ENCODE results near the gene ANKRD2.
"Not testable (repeated sequence)": the region's sequence is repeated elsewhere in the genome, so short reads cannot be mapped to it uniquely, and the experiment has no call there.

ANKRD2 gene

DNA sequence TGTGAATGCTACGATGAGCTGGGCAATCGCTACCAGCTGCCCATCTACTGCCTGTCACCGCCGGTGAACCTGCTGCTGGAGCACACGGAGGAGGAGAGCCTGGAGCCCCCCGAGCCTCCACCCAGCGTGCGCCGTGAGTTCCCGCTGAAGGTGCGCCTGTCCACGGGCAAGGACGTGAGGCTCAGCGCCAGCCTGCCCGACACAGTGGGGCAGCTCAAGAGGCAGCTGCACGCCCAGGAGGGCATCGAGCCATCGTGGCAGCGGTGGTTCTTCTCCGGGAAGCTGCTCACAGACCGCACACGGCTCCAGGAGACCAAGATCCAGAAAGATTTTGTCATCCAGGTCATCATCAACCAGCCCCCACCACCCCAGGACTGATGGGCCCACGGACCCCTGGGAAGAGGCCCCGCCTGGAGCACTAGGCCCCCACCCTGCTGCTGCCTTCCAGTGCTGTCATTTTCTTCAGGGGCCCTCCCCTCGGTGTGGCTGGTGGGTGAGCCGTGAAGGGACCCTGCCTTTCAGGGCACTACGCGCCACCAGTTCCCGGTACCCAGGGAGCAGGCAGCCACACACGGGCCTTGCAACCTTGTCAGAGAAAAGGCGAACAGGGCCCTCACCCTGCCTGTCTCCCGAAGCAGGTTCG is 2.3 kb upstream of the ANKRD2 start:
- DNase-seq = peak in 2 of 10 donors; percentile 73
- intact Hi-C loops (cut with DNase I) = loop anchor here (5.0 kb wide), 2 partner anchors 42 to 167 kb away; partner anchors contain the start of gene ZFYVE27

DNA sequence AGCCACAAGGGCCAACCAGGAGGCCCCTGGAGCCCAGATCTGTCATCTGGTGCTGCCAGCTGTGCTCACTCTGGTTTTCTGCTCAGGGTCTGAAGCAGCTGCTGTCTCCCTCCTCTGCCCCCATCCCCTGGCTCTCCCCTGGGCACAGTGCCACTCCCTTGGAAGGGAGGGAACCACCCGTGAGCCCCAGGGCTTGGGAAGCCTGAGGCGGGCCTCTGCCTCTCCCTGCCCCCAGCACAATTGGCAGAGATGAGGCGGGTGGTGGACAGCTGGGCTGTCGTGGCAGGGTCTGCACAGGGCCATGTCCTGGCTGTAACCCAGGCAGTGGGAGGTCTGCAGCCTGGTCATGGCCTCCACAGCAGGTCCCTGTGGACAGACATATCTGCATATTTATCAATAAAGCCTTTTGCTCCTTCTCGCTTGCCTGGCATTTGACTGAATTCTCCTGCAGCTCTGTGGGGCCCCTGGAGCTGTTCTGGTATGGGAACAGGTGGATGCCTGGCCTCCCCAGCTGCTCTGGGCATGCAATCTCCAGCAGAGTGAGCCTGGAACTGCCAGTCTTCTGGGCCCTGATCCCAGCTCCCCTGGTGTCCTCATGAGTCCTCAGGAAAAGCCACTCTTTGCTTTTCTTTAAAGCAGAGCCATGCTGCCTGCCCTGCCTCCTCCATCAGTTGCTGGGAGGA is 1.6 kb upstream of the ANKRD2 start:
- intact Hi-C loops (cut with DNase I) = loop anchor here (5.0 kb wide), 2 partner anchors 41 to 166 kb away; partner anchors contain the start of gene ZFYVE27

DNA sequence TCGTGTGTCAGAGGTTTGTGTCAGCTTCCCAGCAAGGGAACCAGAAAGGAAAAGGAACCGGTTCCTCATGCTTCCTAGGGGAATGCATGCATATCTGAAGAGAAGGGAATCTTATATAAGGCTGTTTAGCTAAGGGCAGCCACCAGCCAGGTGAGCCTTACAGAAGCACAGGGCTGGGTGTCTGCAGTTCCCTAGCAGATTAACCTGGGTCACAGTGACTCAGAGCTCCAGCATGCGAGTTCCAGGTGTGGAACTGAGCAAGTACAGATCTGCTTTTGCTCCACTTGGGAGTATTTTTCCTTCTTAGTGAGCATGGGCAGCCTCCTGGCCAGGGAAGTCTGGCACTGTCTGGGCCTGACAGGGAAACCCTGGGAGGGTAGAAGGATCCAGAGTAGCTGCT is 957 bp upstream of the ANKRD2 start:
- peak in 1 of 10 donors; percentile 66 for DNase-seq
- intact Hi-C loops (cut with DNase I) = loop anchor here (5.0 kb wide), 2 partner anchors 41 to 166 kb away; partner anchors contain the start of gene ZFYVE27

More for the DNA sequence above, 1.6 kb upstream of the ANKRD2 start:
- DNase-seq = peak in 8 of 10 donors; percentile 35 to 91 (median 60)

DNA sequence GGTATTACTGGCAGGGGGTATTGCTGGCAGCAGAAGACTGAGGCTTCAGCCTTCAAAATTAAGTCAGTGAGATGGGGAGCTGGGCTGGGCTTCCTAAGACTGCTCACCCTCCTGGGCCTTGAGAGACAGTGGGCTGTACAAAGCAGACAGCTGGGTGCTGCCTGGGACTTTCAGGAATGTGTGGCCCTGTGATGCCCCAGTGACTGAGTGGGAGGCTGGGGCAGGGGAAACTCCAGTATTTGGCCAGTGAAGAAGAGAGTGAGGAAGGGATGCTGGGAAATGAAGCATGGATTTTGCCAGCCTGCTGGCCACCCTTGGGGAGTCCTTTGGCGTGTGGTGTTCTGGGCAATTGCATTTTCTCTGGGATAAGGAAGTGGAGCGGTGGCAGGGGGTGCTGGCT is 442 bp downstream of the ANKRD2 start:
- intact Hi-C loops (cut with DNase I) = loop anchor here (5.0 kb wide), 2 partner anchors 39 to 164 kb away; partner anchors contain the start of gene ZFYVE27

DNA sequence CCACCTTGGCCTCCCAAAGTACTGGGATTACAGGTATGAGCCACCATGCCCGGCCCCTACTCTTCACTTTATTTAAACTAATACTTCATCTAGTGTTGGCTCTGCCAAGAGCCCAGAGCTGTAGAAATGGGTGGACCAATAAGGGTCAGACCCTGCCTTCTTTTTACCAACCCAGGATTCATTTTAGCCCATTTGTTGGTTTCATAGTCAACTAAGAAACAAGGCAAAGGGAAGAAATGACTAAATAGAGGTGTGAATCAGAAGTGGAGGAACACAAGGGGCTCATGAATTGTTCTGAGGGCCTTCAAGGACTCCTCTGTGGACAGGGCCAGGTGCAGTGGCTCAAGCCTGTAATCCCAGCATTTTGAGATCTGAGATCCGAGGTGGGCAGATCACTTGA is 1.1 kb downstream of the ANKRD2 start:
- intact Hi-C loops (cut with DNase I) = loop anchor here (5.0 kb wide), 2 partner anchors 39 to 164 kb away; partner anchors contain the start of gene ZFYVE27
- peak in 2 of 10 donors; percentile 12 to 14 for DNase-seq

More for the DNA sequence above, 442 bp downstream of the ANKRD2 start:
- DNase-seq = peak in 2 of 10 donors; percentile 25 to 62

DNA sequence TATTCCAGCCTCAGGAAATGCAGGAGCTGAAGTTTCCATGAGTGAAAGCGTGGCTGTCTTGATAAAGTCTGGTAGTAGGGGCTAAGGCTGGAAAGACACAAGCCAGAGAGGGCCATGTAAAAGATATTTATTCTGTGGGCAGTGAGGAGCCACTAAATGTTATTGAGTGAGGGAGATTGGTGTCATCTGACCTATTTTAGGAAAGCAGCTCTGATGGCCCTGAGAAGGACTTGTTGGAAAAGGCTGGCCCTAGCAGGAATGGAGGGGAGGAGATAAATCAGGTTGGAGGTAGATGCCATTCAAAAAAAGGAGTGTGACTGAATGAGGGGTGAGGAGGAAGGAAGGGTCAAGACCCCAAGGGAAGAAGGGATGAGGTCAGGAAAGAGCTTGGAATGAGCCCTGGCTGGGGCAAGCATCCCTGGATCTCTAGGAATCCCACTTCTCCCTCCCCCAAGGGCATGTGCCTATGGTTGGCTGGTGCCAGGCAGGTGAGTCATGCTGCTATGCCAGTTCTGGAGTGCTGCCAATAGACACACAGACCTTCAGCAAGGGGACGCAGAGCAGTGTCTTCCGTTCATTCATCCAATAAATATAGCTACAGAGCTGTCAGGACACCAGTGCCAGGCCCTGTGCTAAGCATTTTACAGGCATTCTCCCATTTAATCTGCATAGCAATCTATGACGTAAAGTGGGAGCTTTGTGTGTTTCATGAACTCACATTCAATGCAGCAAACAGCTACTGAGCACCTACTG is 2.0 kb downstream of the ANKRD2 start:
- intact Hi-C loops (cut with DNase I) = loop anchor here (5.0 kb wide), 2 partner anchors 38 to 163 kb away; partner anchors contain the start of gene ZFYVE27
- peak in 2 of 10 donors; percentile 36 to 75 for DNase-seq

DNA sequence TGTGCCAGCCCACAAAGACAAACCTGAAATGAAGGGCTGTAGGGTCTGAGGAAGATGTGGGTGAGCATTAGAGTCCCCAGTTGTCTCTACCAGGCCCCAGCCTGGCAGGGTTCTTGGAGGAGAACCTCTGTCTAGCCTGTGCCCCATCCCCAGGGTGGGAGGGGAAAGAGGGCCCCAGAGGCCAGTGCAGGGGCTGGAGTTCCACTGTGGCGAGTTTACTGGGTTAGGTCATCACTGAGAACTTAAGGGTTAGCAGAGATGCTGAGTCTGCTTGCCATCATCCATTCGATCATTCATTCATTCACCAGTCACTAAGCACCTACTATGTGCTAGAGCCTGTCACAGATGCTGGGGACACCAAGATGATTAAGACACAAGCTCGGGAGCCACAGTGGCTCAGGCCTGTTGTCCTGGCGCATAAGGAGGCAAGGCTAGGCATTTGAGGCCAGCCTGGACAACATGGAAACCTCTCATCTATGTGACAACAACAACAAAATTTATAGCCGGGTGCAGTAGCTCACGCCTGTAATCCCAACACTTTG is 2.6 kb downstream of the ANKRD2 start:
- peak in 2 of 10 donors; percentile 36 to 46 for DNase-seq
- intact Hi-C loops (cut with DNase I) = no loop called here

DNA sequence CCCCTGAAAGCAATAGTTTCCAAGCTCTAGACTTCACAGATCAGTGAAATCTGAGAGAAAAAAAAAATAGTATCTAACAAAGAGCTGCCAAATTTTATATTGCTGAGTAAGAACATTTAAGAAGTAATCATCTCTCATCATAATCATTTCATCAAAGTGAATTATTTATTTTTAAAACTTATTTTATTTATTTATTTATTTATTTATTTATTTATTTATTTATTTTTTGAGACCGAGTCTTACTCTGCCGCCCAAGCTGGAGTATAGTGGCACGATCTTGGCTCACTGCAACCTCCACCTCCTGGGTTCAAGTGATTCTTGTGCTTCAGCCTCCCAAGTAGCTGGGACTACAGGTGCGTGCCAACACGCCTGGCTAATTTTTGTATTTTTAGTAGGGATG is 3.9 kb downstream of the ANKRD2 start:
- intact Hi-C loops (cut with DNase I) = not testable (repeated sequence)
- peak in 1 of 10 donors; percentile 22 for DNase-seq

DNA sequence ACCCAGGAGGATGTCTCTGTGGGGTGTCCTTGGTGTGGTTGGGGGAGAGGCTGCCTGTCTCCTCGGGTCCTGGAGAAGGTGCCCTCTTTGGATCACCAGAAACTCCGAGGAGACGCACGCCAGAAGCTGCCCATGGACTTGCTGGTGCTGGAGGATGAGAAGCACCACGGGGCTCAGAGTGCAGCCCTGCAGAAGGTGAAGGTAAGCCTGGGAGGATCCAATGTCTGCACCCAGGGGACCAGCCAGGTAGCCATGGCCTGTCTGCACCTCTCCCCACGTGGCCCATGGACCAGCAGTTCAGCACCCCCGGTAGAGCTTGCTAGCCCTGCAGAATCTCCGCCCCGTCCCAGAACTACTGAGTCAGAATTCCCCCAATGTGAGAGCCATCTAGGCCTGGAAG is 5.1 kb downstream of the ANKRD2 start:
- intact Hi-C loops (cut with DNase I) = no loop called here

DNA sequence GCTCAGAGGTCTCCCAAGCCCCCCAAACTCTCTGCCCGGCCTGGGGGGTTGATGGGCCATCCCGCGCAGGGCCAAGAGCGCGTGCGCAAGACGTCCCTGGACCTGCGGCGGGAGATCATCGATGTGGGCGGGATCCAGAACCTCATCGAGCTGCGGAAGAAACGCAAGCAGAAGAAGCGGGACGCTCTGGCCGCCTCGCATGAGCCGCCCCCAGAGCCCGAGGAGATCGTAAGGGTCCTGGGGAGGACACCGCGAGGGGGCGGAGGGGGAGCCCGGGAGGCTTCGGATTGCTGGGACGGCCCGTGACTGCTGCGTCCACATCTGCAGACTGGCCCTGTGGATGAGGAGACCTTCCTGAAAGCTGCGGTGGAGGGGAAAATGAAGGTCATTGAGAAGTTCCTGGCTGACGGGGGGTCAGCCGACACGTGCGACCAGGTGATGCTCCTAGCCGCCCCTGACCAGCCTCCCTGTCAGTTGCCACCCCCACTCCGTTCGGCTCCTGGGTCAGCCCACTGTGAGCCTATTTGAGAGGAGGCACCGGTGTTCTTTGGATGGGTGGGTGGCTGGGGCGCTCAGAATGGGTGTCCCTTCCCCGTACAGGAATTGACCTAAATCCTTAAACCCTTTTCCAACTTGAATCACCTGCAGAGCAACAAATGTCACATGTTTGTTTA is 5.7 kb downstream of the ANKRD2 start:
- peak in 2 of 10 donors; percentile 76 to 87 for DNase-seq
- intact Hi-C loops (cut with DNase I) = no loop called here

More for the DNA sequence above, 5.1 kb downstream of the ANKRD2 start:
- DNase-seq = peak in 2 of 10 donors; percentile 62 to 69

DNA sequence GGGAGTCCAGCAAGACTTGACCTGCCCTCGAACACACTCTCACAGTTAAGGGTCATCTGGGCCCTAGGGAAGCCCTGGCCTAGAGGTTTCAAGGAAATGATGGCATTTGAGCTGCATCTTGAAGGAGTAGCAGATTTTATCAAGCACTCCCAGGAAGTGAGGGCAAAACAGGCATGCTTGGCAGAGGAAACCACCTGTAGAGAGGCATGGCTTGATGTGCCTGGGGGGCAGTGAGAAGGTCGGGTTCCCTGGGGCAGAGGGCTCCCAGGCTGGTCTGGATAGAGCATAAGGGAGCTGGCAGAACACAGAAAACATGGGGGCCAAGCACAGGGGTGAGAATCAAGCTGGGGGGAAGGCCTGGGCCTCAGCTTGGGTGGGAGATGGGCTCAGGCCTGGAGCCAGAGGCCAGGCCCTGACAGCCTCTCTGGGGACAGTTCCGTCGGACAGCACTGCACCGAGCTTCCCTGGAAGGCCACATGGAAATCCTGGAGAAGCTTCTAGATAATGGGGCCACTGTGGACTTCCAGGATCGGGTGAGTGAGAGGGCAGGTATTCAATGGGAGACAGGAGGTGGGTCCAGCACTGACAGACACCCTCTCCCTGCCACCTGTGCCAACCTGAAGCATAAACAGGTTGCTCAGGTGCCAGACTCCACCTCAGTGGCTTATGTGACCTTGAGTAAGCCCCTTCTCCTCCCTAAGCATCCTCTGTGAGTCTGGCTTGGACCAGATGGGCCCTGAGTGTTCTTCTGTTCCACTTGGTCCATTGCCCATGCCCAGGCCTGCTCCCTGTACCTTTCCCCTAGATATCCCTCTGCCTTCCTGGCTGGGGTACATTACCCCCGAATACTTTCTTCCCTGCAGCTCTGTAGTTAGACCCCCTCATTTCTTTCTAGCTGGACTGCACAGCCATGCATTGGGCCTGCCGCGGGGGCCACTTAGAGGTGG is 8.1 kb downstream of the ANKRD2 start:
- DNase-seq = peak in 1 of 10 donors; percentile 43

DNA sequence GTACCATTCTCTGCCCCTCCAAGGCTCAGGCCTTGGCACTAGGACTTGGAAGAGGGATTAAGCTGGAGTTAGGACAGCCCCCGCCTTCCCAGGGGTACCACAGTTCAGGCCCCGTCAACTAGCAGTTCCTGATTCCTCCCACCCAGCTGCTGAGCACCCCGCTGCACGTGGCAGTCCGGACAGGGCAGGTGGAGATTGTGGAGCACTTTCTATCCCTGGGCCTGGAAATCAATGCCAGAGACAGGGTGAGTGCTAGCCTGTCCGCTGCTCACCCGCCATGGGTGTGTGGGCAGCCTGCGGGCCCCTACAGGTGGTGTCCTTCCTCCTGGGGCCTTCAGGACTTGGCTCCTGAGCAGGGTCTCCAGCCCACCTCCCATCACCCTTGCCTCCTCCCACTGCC is 9.6 kb downstream of the ANKRD2 start:
- peak in 1 of 10 donors; percentile 72 for DNase-seq
- intact Hi-C loops (cut with DNase I) = no loop called here

More for the DNA sequence above, 8.1 kb downstream of the ANKRD2 start:
- intact Hi-C loops (cut with DNase I) = no loop called here

DNA sequence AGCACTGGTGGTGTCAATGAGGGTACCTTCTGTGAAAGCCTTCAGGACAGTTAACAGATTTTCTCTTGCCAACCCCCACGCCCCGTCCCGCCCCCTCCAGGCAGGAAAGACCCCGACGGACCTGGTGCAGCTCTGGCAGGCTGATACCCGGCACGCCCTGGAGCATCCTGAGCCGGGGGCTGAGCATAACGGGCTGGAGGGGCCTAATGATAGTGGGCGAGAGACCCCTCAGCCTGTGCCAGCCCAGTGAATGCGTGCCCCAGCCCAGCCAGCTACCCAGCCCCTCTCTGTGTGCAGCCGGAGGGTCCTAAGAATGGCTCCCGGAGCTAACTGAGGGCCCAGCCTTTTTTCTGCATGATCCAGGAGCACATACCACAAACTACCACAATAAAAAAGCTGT is 10.9 kb downstream of the ANKRD2 start:
- peak in 1 of 10 donors; percentile 70 for DNase-seq
- intact Hi-C loops (cut with DNase I) = no loop called here

DNA sequence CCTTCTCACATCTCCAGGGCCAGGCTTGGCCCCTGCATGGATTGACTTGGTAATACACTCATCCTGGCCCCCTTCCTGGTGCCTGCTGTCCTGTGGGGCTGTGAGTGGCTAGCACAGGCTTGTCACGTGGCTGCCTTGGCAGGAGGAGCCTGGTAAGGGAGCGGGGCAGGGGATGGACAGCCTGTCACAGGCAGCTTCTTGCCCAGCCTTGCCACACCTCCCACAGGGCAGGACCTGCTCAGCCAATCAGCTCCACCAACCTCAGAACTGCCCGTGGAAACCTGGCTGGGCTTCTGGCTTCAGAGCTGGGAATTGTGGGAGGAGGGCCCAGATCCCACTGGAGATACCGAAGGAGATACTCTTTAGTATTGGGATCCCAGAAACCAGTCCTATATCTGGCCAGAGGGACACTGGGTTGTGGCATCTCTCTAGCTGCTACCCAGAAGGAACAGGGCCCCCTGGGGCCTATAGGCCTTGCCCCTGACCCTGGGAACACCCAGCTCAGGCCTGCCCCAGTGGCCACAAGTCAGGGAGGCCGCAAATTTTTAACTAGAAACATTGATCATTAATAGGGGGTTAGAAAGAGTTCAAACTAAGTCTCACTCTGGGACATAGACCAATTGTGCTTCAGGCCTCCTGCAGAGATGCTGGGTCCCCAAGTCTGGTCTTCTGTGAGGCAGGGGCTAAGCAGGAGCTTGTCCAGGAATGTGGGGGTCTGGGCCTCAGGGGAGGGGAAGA is 11.7 kb downstream of the ANKRD2 start, which contains the start of gene HOGA1:
Gene HOGA1, plus strand, starts transcription at position 330 of the 738 bp plus-strand sequence. Its CDS starts 315 bp downstream, at position 645.
- DNase-seq = peak; percentile 77 to 97 (median 87)
- intact Hi-C loops (cut with DNase I) = no loop called here

DNA sequence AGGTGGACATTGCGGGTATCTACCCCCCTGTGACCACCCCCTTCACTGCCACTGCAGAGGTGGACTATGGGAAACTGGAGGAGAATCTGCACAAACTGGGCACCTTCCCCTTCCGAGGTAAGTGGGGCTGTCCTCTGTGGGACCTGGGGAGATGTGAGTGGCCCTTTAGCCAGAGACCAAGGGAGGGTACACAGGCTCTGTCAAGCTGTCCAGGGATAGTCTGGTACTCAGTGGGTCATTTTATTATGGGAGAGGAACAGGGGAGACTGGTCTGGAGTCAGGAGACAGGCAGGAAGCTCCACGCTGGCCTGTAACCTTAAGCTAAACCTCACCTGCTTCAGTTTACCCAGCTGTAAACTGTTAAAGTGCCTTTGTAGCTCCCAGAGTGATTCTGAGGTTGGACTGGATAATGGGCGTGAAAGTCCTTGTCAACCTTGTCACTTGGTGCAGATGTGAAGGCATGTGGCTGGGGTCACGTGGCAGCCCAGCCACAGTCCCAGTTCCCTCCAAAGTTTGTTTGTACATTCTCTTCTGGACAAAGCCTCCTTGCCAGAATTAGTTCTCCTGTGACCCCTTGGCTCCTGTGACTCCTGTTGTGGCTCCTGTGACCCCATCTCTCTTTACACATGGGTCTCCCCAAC is 12.3 kb downstream of the ANKRD2 start:
- no peak for DNase-seq
- intact Hi-C loops (cut with DNase I) = no loop called here

DNA sequence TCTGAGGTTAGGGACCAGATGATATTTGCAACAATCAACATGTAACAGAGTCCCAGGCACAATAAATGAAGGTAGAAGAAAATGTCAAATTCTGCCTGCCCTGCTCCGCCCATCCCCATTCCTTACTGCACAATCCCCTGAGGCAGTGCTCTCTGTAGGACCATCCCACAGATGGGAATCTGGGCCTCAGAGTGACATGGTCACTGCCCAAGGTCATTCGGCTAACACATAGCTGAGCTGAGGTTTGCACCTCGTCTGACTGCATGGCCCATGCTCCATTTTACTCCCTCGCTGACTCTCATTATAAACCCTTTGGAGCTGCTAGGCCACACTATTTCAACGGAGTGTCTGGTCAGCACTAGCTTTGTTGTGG is 12.8 kb downstream of the ANKRD2 start:
- intact Hi-C loops (cut with DNase I) = no loop called here
- DNase-seq = peak in 1 of 10 donors; percentile 8

DNA sequence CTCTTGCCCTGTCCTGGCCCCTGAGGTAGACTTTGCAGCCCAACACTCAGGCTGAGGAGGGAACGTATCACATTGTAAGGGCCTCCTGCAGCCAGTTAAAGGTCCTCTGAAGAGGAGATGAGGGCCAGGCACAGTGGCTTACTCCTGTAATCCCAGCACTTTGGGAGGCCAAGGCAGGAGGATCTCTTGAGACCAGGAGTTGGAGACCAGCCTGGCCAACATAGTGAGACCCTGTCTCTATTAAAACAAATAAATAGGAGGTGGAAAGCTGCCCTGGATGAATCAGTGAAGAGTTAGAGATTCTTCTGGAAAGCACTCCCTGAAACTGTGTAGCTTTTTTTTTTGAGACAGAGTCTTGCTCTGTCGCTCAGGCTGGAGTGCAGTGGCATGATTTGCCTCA is 14.6 kb downstream of the ANKRD2 start:
- intact Hi-C loops (cut with DNase I) = no loop called here

More for the DNA sequence above, 14.6 kb downstream of the ANKRD2 start:
- no peak for DNase-seq
